Nephron (organoid): ENCODE results near the gene HOXA3.

Source experiments
- H3K27ac Mint-ChIP-seq, 3 experiments: 2 replicates each; pipeline ENCODE4 v1.8.0; 2020; ENCODE audit warnings: mixed read lengths in 3 of 3, mild to moderate bottlenecking in 2 of 3, moderate library complexity in 1 of 3
- H3K27me3 Mint-ChIP-seq: 2 replicates; pipeline ENCODE4 v1.8.0; 2021; ENCODE audit warnings: low read depth, mild to moderate bottlenecking, moderate library complexity, mixed read lengths
- H3K36me3 Mint-ChIP-seq: 2 replicates; pipeline ENCODE4 v1.8.0; 2020; ENCODE audit warnings: low read depth, mixed read lengths
- H3K4me1 Mint-ChIP-seq: 2 replicates; pipeline ENCODE4 v1.8.0; 2020; ENCODE audit warnings: mixed read lengths
- H3K4me3 Mint-ChIP-seq, 3 experiments: 2 replicates each; pipeline ENCODE4 v1.8.0; 2020; ENCODE audit warnings: mild to moderate bottlenecking in 3 of 3, mixed read lengths in 3 of 3, moderate library complexity in 2 of 3
- H3K9me3 Mint-ChIP-seq: 2 replicates; pipeline ENCODE4 v1.8.0; 2020; ENCODE audit warnings: mixed read lengths
- TF ChIP-seq, protein P1 (sequence below), 3 experiments: fragments of 200-600 bp; sonication (generic); IDR thresholded peaks; one replicate each; pipeline ENCODE4 v1.5.0; 2021; ENCODE audit warnings: antibody characterized with exemption in 3 of 3; ENCODE audit not compliant: unreplicated experiment in 3 of 3

HOXA3 gene

DNA sequence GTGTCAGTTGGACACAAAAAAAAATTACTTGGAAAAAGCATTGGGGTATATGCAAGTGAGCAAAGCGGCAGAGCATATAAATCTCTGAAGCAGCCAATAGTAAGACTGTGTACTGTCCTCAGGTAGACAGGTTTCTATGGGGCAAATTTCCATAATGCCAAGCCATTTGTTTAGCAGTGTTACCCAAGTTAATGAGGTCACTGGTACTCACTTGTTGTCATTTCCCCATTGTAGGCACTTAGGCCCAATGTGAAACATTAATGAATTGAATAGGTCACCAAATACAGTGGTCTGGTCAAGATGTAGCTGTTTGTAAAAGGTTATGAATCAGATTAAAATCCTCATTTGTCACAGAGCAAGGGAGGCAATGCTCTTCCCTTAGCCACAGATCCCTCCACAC is 84.1 kb downstream of the HOXA3 start:
- H3K27me3 Mint-ChIP-seq, result no peaks in the 10 kb centered on the region
- TF ChIP-seq, protein P1, sequence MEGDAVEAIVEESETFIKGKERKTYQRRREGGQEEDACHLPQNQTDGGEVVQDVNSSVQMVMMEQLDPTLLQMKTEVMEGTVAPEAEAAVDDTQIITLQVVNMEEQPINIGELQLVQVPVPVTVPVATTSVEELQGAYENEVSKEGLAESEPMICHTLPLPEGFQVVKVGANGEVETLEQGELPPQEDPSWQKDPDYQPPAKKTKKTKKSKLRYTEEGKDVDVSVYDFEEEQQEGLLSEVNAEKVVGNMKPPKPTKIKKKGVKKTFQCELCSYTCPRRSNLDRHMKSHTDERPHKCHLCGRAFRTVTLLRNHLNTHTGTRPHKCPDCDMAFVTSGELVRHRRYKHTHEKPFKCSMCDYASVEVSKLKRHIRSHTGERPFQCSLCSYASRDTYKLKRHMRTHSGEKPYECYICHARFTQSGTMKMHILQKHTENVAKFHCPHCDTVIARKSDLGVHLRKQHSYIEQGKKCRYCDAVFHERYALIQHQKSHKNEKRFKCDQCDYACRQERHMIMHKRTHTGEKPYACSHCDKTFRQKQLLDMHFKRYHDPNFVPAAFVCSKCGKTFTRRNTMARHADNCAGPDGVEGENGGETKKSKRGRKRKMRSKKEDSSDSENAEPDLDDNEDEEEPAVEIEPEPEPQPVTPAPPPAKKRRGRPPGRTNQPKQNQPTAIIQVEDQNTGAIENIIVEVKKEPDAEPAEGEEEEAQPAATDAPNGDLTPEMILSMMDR (IDR thresholded peaks at IDR 0.05; ENCODE audit: unreplicated experiment in 3 of 3), result no peak
- no peaks in the 10 kb centered on the region for H3K9me3 Mint-ChIP-seq
- H3K27ac Mint-ChIP-seq, result no peak overlapping the region
- peaks cover 19% of the 10 kb centered on the region for H3K4me1 Mint-ChIP-seq
- H3K36me3 Mint-ChIP-seq, result no peaks in the 10 kb centered on the region
- no peak overlapping the region for H3K4me3 Mint-ChIP-seq

DNA sequence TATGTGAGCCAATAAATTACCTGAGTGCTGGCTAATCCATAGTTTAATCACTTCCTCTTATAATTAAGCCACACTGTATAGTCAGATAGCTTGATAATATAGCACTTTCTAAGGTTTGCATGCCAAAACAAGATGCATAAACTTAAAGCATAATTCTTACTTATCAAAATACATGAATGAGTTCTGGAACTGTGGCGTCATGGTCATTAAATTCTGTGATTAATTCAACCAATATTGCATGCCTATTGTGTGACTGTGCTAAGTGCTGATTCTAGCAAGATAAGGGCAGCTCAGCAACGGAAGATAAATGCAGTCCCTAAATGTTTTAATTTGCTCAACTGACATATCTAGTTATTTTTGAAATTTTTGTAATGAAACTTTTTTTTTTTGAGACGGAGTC is 86.2 kb downstream of the HOXA3 start:
- H3K27me3 Mint-ChIP-seq, result no peaks in the 10 kb centered on the region
- H3K4me1 Mint-ChIP-seq, result peaks cover 11% of the 10 kb centered on the region
- H3K27ac Mint-ChIP-seq, result peak overlapping the region in 1 of 3 experiments; percentile 64
- no peaks in the 10 kb centered on the region for H3K36me3 Mint-ChIP-seq
- H3K4me3 Mint-ChIP-seq, result no peak overlapping the region
- TF ChIP-seq, protein P1 (IDR thresholded peaks at IDR 0.05; ENCODE audit: unreplicated experiment in 3 of 3), result no peak
- H3K9me3 Mint-ChIP-seq, result no peaks in the 10 kb centered on the region

DNA sequence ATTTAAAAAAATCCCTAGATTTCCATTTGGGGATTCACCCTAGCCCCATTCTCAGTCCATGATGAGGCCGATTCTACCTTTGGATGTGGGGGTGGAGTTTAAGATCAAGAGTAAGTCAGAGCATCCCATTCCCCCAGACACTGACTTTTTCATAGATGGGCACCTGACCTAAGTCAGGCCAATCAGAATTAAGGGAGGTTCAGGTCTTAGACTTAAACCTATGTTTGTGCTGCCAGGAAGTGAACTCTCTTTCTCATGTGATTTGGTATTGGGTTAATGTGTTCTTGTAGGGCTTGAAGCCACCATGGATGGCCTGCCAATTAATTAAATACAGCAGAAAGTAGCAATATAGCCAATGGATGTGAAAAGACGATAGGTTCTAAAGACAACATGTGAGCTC is 86.7 kb downstream of the HOXA3 start:
- Mint-ChIP-seq H3K4me3 (no peak overlapping the region), H3K27me3 (no peaks in the 10 kb centered on the region), H3K9me3 (no peaks in the 10 kb centered on the region), H3K36me3 (no peaks in the 10 kb centered on the region), H3K4me1 (peaks cover 11% of the 10 kb centered on the region), H3K27ac (peak overlapping the region in 1 of 3 experiments; percentile 64)
- TF ChIP-seq, protein P1 (IDR thresholded peaks at IDR 0.05; ENCODE audit: unreplicated experiment in 3 of 3), result no peak

DNA sequence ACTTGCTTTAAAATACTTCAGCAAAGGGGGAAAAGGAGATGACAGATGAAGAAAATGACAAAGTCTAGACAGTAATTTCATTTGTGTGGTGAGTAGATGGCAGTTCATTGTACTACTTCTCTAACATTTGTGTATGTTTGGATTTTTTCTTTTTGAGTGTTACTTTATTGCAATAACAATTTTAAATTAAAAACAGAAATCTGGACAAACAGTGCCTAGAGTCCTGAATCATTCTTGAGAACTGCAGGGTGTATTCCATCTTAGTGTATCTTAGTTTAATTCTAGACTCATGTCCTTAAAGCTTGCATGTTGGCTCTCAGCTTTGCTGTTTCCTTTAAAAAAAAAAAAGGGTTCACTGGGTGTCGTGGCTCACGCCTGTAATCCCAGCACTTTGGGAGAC is 87.7 kb downstream of the HOXA3 start:
- TF ChIP-seq, protein P1 (IDR thresholded peaks at IDR 0.05; ENCODE audit: unreplicated experiment in 3 of 3), result no peak
- Mint-ChIP-seq H3K9me3 (peaks cover 2% of the 10 kb centered on the region), H3K36me3 (no peaks in the 10 kb centered on the region), H3K4me1 (peaks cover 11% of the 10 kb centered on the region), H3K27ac (peak overlapping the region; percentile 85 to 89 (median 87)), H3K4me3 (no peak overlapping the region), H3K27me3 (no peaks in the 10 kb centered on the region)

DNA sequence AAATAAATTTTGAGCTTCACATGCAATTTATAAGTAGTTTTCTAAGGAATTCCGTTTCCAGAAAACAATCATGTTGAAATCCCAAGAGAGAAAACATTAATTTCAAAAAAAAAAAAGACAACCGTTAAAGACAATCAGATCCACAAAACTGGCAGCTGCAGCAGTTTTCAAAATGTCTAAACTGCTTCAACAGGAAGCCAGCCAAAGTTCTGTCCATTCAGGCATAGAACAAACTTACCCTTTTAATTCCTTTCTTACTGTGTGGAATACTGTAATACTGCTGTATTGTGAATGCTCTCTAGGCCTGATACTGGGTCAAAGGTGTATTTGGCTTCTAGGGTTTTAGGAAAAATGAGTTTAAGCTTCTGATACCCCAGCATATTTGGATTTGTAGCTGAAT is 88.2 kb downstream of the HOXA3 start:
- TF ChIP-seq, protein P1 (IDR thresholded peaks at IDR 0.05; ENCODE audit: unreplicated experiment in 3 of 3), result no peak
- H3K4me3 Mint-ChIP-seq, result no peak overlapping the region
- no peaks in the 10 kb centered on the region for H3K27me3 Mint-ChIP-seq
- peaks cover 11% of the 10 kb centered on the region for H3K4me1 Mint-ChIP-seq
- peaks cover 2% of the 10 kb centered on the region for H3K9me3 Mint-ChIP-seq
- no peaks in the 10 kb centered on the region for H3K36me3 Mint-ChIP-seq
- peak overlapping the region; percentile 85 to 89 (median 87) for H3K27ac Mint-ChIP-seq

DNA sequence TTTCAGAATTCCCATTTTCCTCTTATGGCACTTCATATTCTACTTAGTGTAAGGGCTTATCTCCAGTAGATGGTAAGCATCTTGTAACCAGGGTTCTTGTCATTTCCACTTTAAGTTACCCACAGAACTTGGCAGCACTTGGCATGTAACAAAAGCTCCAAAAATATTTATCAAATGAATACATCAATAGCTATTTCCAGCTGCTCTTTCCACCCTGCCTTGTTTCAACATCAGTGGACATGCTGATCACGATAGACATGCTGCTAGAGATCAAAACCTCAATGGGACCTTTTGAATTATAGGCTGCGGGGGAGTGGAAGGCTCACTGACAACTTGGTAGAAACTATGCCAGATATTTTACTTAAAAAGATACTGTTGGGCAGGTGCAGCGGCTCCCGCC is 89.4 kb downstream of the HOXA3 start:
- Mint-ChIP-seq H3K27me3 (no peaks in the 10 kb centered on the region), H3K4me3 (no peak overlapping the region), H3K36me3 (no peaks in the 10 kb centered on the region), H3K27ac (peak overlapping the region in 1 of 3 experiments; percentile 43), H3K9me3 (peaks cover 2% of the 10 kb centered on the region), H3K4me1 (peaks cover 11% of the 10 kb centered on the region)
- TF ChIP-seq, protein P1 (IDR thresholded peaks at IDR 0.05; ENCODE audit: unreplicated experiment in 3 of 3), result no peak
